Neuronal stem cell (in vitro differentiated cells): ENCODE data around the gene ADAM12.

Experiments
- DNase-seq: peaks from one replicate; pipeline ENCODE4 v3.0.0-alpha.2; 2013; ENCODE audit warnings: low spot score
- H2AFZ ChIP-seq: one replicate; pipeline ENCODE4 v1.6.1; 2013; ENCODE audit warnings: mild to moderate bottlenecking, low read length, inconsistent platforms
- H2AK5ac ChIP-seq: 2 replicates; pipeline ENCODE4 v1.6.1; 2013; ENCODE audit warnings: low read depth, mild to moderate bottlenecking, inconsistent platforms, low read length, moderate library complexity, mixed read lengths
- H2BK120ac ChIP-seq: 2 replicates; pipeline ENCODE4 v1.6.1; 2013; ENCODE audit warnings: low read depth, mild to moderate bottlenecking, inconsistent platforms, low read length, moderate library complexity, mixed read lengths
- H2BK12ac ChIP-seq: one replicate; pipeline ENCODE4 v1.6.1; 2013; ENCODE audit warnings: low read length, inconsistent platforms
- H2BK15ac ChIP-seq: 2 replicates; pipeline ENCODE4 v1.6.1; 2013; ENCODE audit warnings: mild to moderate bottlenecking, low read length, inconsistent platforms, mixed read lengths
- H2BK5ac ChIP-seq: one replicate; pipeline ENCODE4 v1.6.1; 2013; ENCODE audit warnings: inconsistent platforms, mild to moderate bottlenecking, low read length, moderate library complexity
- H3K14ac ChIP-seq: one replicate; pipeline ENCODE4 v1.6.1; 2013; ENCODE audit warnings: low read length, inconsistent platforms
- H3K18ac ChIP-seq: 2 replicates; pipeline ENCODE4 v1.6.1; 2013; ENCODE audit warnings: low read length, inconsistent platforms
- H3K23ac ChIP-seq: 2 replicates; pipeline ENCODE4 v1.6.1; 2013; ENCODE audit warnings: low read depth, mild to moderate bottlenecking, mixed read lengths, low read length, inconsistent platforms; ENCODE audit not compliant: poor library complexity
- H3K27ac ChIP-seq: replicated peaks from 3 replicates; pipeline ENCODE4 v1.5.1; 2013; ENCODE audit warnings: low read length, inconsistent platforms
- H3K27me3 ChIP-seq, 3 experiments: 2 replicates each; pipeline ENCODE4 v1.6.1; 2013; ENCODE audit warnings: low read length in 3 of 3, mild to moderate bottlenecking in 2 of 3, inconsistent platforms in 1 of 3, low read depth in 1 of 3, mixed read lengths in 1 of 3, moderate library complexity in 1 of 3; ENCODE audit not compliant: control insufficient read depth in 3 of 3, insufficient read depth in 3 of 3
- H3K36me3 ChIP-seq, 2 donors: replicated peaks in 1 of 2; 2 replicates each; pipeline ENCODE4 v1.6.1; 2013; ENCODE audit warnings: low read length in 2 of 2; ENCODE audit not compliant: control insufficient read depth in 2 of 2, insufficient read depth in 2 of 2
- H3K4ac ChIP-seq: 2 replicates; pipeline ENCODE4 v1.6.1; 2013; ENCODE audit warnings: inconsistent platforms, mild to moderate bottlenecking, low read length, moderate library complexity
- H3K4me1 ChIP-seq, 2 donors: 1 replicate in 1 of 2; 2 replicates in 1 of 2; pipeline ENCODE4 v1.6.1; 2013; ENCODE audit warnings: low read length in 2 of 2, low read depth in 1 of 2; ENCODE audit not compliant: control insufficient read depth in 2 of 2, insufficient read depth in 1 of 2
- H3K4me2 ChIP-seq: one replicate; pipeline ENCODE4 v1.6.1; 2013; ENCODE audit warnings: mild to moderate bottlenecking, low read length, inconsistent platforms; ENCODE audit not compliant: insufficient read depth, poor library complexity, severe bottlenecking
- H3K4me3 ChIP-seq, 2 donors: 2 replicates each; pipeline ENCODE4 v1.5.1; 2013; ENCODE audit warnings: low read length in 2 of 2, mild to moderate bottlenecking in 2 of 2, inconsistent platforms in 1 of 2, moderate library complexity in 1 of 2
- H3K79me1 ChIP-seq: one replicate; pipeline ENCODE4 v1.6.1; 2013; ENCODE audit warnings: low read depth, mild to moderate bottlenecking, inconsistent platforms, low read length, moderate library complexity
- H3K9ac ChIP-seq: one replicate; pipeline ENCODE4 v1.6.1; 2013; ENCODE audit warnings: mild to moderate bottlenecking, low read depth, low read length, inconsistent platforms; ENCODE audit not compliant: poor library complexity
- H3K9me3 ChIP-seq, 2 donors: replicated peaks in 1 of 2; 2 replicates each; pipeline versions ENCODE3 to v1.6.1; 2013; ENCODE audit warnings: low read length in 2 of 2, mild to moderate bottlenecking in 2 of 2, inconsistent platforms in 1 of 2, low read depth in 1 of 2, mixed read lengths in 1 of 2, moderate library complexity in 1 of 2; ENCODE audit not compliant: control insufficient read depth in 2 of 2, insufficient read depth in 1 of 2
- H4K8ac ChIP-seq: one replicate; pipeline ENCODE4 v1.6.1; 2013; ENCODE audit warnings: low read depth, mild to moderate bottlenecking, inconsistent platforms, low read length, moderate library complexity
- H4K91ac ChIP-seq: one replicate; pipeline ENCODE4 v1.6.1; 2013; ENCODE audit warnings: low read length, low read depth, mild to moderate bottlenecking, inconsistent platforms; ENCODE audit not compliant: poor library complexity
- WGBS, 2 donors: extraction: QIAGEN DNeasy Blood & Tissue Kit; methylation state at CpG; one replicate each; pipeline ENCODE4 v1.1.7; 2013; ENCODE audit warnings: missing lambda C conversion rate in 2 of 2, mixed read lengths in 1 of 2; ENCODE audit not compliant: insufficient read length in 2 of 2, insufficient replicate concordance in 1 of 2; ENCODE audit errors: extremely low coverage in 2 of 2; 5-methylcytosine and 5-hydroxymethylcytosine counted together

Gene ADAM12

GRCh38 chr10:126373972-126374371 lies 14.3 kb downstream of the ADAM12 start:
- Histone ChIP-seq H3K4me2 (no peak overlapping the region), H3K36me3 (no peaks in the 10 kb centered on the region), H2BK12ac (no peak overlapping the region), H3K14ac (no peak overlapping the region), H2AFZ (no peak overlapping the region), H3K79me1 (no peaks in the 10 kb centered on the region), H3K4me3 (no peak overlapping the region), H4K8ac (no peak overlapping the region), H3K23ac (no peak overlapping the region), H2BK120ac (no peak overlapping the region), H3K27ac (no peak overlapping the region), H2AK5ac (no peak overlapping the region), H2BK15ac (no peak overlapping the region), H3K4ac (no peak overlapping the region), H3K27me3 (no peaks in the 10 kb centered on the region), H3K9me3 (peaks cover 0 to 3% of the 10 kb centered on the region in 2 donors), H3K9ac (no peak overlapping the region), H2BK5ac (no peak overlapping the region), H4K91ac (no peak overlapping the region), H3K18ac (no peak overlapping the region), H3K4me1 (no peaks in the 10 kb centered on the region)
- DNase-seq: no peak
- WGBS, 2 donors: no CpG with 5 or more reads among the region's 1 CpG

- no peak overlapping the region for H3K18ac ChIP-seq
- no peak overlapping the region for H2BK12ac ChIP-seq
- no peak overlapping the region for H2BK5ac ChIP-seq
- H3K27me3 ChIP-seq: no peaks in the 10 kb centered on the region
- WGBS, 2 donors: no CpG with 5 or more reads among the region's 4 CpGs
- H3K4me1 ChIP-seq: no peaks in the 10 kb centered on the region
- peaks cover 0 to 3% of the 10 kb centered on the region in 2 donors for H3K9me3 ChIP-seq
- H3K4me3 ChIP-seq: no peak overlapping the region
- no peaks in the 10 kb centered on the region for H3K36me3 ChIP-seq
- H2BK15ac ChIP-seq: no peak overlapping the region
- no peak overlapping the region for H3K14ac ChIP-seq
- no peaks in the 10 kb centered on the region for H3K79me1 ChIP-seq
- H3K23ac ChIP-seq: no peak overlapping the region
- DNase-seq: no peak
- H4K91ac ChIP-seq: no peak overlapping the region
- H2AK5ac ChIP-seq: no peak overlapping the region
- H4K8ac ChIP-seq: no peak overlapping the region
- H2BK120ac ChIP-seq: no peak overlapping the region
- H3K9ac ChIP-seq: no peak overlapping the region
- no peak overlapping the region for H3K4ac ChIP-seq
- H2AFZ ChIP-seq: no peak overlapping the region
- H3K27ac ChIP-seq: no peak overlapping the region
- no peak overlapping the region for H3K4me2 ChIP-seq
Measured at GRCh38 chr10:126373147-126373546, 15.1 kb downstream of the ADAM12 start.

- no peak overlapping the region for H3K4ac ChIP-seq
- H2BK15ac ChIP-seq: no peak overlapping the region
- peaks cover 0 to 3% of the 10 kb centered on the region in 2 donors for H3K9me3 ChIP-seq
- no peaks in the 10 kb centered on the region for H3K4me1 ChIP-seq
- H3K4me3 ChIP-seq: no peak overlapping the region
- no peak overlapping the region for H3K23ac ChIP-seq
- no peaks in the 10 kb centered on the region for H3K36me3 ChIP-seq
- no peaks in the 10 kb centered on the region for H3K27me3 ChIP-seq
- H3K18ac ChIP-seq: no peak overlapping the region
- H3K79me1 ChIP-seq: no peaks in the 10 kb centered on the region
- H4K8ac ChIP-seq: no peak overlapping the region
- no peak overlapping the region for H3K4me2 ChIP-seq
- H2BK12ac ChIP-seq: no peak overlapping the region
- no CpG with 5 or more reads among the region's 1 CpG for WGBS, 2 donors
- no peak overlapping the region for H2BK5ac ChIP-seq
- no peak overlapping the region for H3K27ac ChIP-seq
- no peak overlapping the region for H3K14ac ChIP-seq
- H4K91ac ChIP-seq: no peak overlapping the region
- H2BK120ac ChIP-seq: no peak overlapping the region
- no peak for DNase-seq
- H2AFZ ChIP-seq: no peak overlapping the region
- no peak overlapping the region for H2AK5ac ChIP-seq
- H3K9ac ChIP-seq: no peak overlapping the region
Measured at GRCh38 chr10:126372396-126372795, 15.9 kb downstream of the ADAM12 start.

GRCh38 chr10:126369125-126369710 lies 19.1 kb downstream of the ADAM12 start:
- H3K27me3 ChIP-seq: no peaks in the 10 kb centered on the region
- no peak overlapping the region for H3K14ac ChIP-seq
- no peaks in the 10 kb centered on the region for H3K9me3 ChIP-seq
- H3K9ac ChIP-seq: no peak overlapping the region
- no peak for DNase-seq
- H3K4ac ChIP-seq: no peak overlapping the region
- no peak overlapping the region for H3K4me2 ChIP-seq
- H3K23ac ChIP-seq: no peak overlapping the region
- no peak overlapping the region for H2BK15ac ChIP-seq
- H4K8ac ChIP-seq: no peak overlapping the region
- no peak overlapping the region for H3K4me3 ChIP-seq
- no peaks in the 10 kb centered on the region for H3K4me1 ChIP-seq
- WGBS, 2 donors: no CpG with 5 or more reads among the region's 4 CpGs
- H3K27ac ChIP-seq: no peak overlapping the region
- no peaks in the 10 kb centered on the region for H3K36me3 ChIP-seq
- H3K79me1 ChIP-seq: no peaks in the 10 kb centered on the region
- H4K91ac ChIP-seq: no peak overlapping the region
- H2AK5ac ChIP-seq: no peak overlapping the region
- H2BK5ac ChIP-seq: no peak overlapping the region
- no peak overlapping the region for H2AFZ ChIP-seq
- H3K18ac ChIP-seq: no peak overlapping the region
- no peak overlapping the region for H2BK120ac ChIP-seq
- H2BK12ac ChIP-seq: no peak overlapping the region
